ENCODE data around the gene SLC39A10.
A peak's percentile ranks its signal among the peaks of the same experiment; 100 is the strongest.

Gene SLC39A10

GRCh38 chr2:195656859-195657633 is at the start of gene SLC39A10:
Gene SLC39A10, plus strand, starts transcription at chr2:195657226. Its CDS starts 22,817 bp downstream, at chr2:195680043.
- TF ChIP-seq CTCF (IDR thresholded peaks at IDR 0.05) (no peak), ZFX (IDR thresholded peaks at IDR 0.05; ENCODE audit: borderline replicate concordance) (no peak)
- peak within 1 kb of the TSS; percentile 98 for H3K27ac ChIP-seq

- no peak overlapping the region for H3K27ac ChIP-seq
- TF ChIP-seq CTCF (IDR thresholded peaks at IDR 0.05) = no peak
- no peak for TF ChIP-seq ZFX (IDR thresholded peaks at IDR 0.05; ENCODE audit: borderline replicate concordance)
Observed at GRCh38 chr2:195608768-195609454, 48.1 kb upstream of the SLC39A10 start.

- no peak for TF ChIP-seq ZFX (IDR thresholded peaks at IDR 0.05; ENCODE audit: borderline replicate concordance)
- TF ChIP-seq CTCF (IDR thresholded peaks at IDR 0.05) = no peak
- H3K27ac ChIP-seq = no peak overlapping the region
Observed at GRCh38 chr2:195610717-195611116, 46.3 kb upstream of the SLC39A10 start.

GRCh38 chr2:195612611-195613495 is 44.2 kb upstream of the SLC39A10 start:
- no peak overlapping the region for H3K27ac ChIP-seq
- TF ChIP-seq ZFX (IDR thresholded peaks at IDR 0.05; ENCODE audit: borderline replicate concordance) (no peak), CTCF (IDR thresholded peaks at IDR 0.05) (no peak)

GRCh38 chr2:195613922-195614321 is 43.1 kb upstream of the SLC39A10 start:
- H3K27ac ChIP-seq = no peak overlapping the region
- TF ChIP-seq ZFX (IDR thresholded peaks at IDR 0.05; ENCODE audit: borderline replicate concordance) (no peak), CTCF (IDR thresholded peaks at IDR 0.05) (no peak)

GRCh38 chr2:195619590-195619989 is 37.4 kb upstream of the SLC39A10 start:
- no peak for TF ChIP-seq ZFX (IDR thresholded peaks at IDR 0.05; ENCODE audit: borderline replicate concordance)
- no peak for TF ChIP-seq CTCF (IDR thresholded peaks at IDR 0.05)
- no peak overlapping the region for H3K27ac ChIP-seq
